Measurements from ENCODE around the gene PTX4.

GRCh38 chr16:1514507-1514906 is 25.8 kb upstream of the PTX4 start:
- TF ChIP-seq CTCF (conservative IDR thresholded peaks at IDR 0.05; ENCODE audit: low read depth in 2 of 2) (no peak), EZH2 (IDR thresholded peaks at IDR 0.05; ENCODE audit: low read depth, unreplicated experiment) (no peak), STAT1 (IDR thresholded peaks at IDR 0.05; ENCODE audit: unreplicated experiment) (no peak)
